Stimulated activated CD4-positive, alpha-beta T cell treated with anti-CD3 and anti-CD28 coated beads, Interleukin-4, amount 100 ng/mL, for 4 hours (primary cell): ENCODE measurements around the gene MYL5.
"Not testable (repeated sequence)": the region's sequence is repeated elsewhere in the genome, so short reads cannot be mapped to it uniquely, and the experiment has no call there.

Source experiments
- DNase-seq, 2 experiments: peaks; one replicate each; pipeline ENCODE4 v3.0.0-alpha.2; 2020

The MYL5 gene

GRCh38 chr4:674172-675035 is at the start of gene MYL5, which contains the start of gene ATP5ME:
Gene MYL5 (plus strand): TSS chr4:674542. CDS start chr4:678027, 3,485 bp downstream.
Gene ATP5ME (minus strand): TSS chr4:674276. CDS start chr4:674247, 29 bp downstream.
- DNase-seq, result peak; percentile 97 to 98

- DNase-seq, result no peak
Measured at GRCh38 chr4:624705-625590, 49.4 kb upstream of the MYL5 start, which contains the start of gene PDE6B. Gene PDE6B (plus strand): TSS chr4:625573. CDS start chr4:625627, 54 bp downstream.

DNA sequence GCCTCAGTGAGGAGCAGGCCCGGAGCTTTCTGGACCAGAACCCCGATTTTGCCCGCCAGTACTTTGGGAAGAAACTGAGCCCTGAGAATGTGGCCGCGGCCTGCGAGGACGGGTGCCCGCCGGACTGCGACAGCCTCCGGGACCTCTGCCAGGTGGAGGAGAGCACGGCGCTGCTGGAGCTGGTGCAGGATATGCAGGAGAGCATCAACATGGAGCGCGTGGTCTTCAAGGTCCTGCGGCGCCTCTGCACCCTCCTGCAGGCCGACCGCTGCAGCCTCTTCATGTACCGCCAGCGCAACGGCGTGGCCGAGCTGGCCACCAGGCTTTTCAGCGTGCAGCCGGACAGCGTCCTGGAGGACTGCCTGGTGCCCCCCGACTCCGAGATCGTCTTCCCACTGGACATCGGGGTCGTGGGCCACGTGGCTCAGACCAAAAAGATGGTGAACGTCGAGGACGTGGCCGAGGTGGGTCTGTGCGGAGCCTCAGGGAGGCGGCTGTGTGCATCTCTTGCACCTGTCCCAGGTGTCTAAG is 48.6 kb upstream of the MYL5 start:
- DNase-seq, result no peak

GRCh38 chr4:626201-627091 is 47.9 kb upstream of the MYL5 start:
- DNase-seq, result no peak

- DNase-seq, result no peak
Measured at GRCh38 chr4:627347-628125, 46.8 kb upstream of the MYL5 start.

DNA sequence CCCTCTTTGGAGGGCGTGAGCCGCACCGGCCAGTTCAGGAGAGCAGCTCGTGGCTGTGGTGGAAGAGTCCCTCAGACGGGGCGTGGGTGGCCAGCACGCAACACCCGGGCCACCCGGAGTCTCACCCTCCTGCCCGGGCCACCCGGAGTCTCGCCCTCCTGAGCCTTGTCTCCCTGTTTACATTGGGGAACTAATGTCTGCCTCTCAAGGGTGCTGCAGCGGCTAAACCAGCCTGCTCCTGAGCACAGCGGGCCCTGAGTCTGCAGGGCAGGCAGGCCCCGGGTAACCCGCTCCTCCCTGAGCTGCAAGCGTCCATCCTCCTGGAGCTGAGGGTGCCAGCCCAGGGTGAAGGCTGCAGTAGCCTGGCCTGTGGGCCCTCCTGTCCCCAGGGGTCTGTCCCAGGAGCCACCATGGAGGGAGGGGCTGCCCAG is 46.0 kb upstream of the MYL5 start:
- no peak for DNase-seq

DNA sequence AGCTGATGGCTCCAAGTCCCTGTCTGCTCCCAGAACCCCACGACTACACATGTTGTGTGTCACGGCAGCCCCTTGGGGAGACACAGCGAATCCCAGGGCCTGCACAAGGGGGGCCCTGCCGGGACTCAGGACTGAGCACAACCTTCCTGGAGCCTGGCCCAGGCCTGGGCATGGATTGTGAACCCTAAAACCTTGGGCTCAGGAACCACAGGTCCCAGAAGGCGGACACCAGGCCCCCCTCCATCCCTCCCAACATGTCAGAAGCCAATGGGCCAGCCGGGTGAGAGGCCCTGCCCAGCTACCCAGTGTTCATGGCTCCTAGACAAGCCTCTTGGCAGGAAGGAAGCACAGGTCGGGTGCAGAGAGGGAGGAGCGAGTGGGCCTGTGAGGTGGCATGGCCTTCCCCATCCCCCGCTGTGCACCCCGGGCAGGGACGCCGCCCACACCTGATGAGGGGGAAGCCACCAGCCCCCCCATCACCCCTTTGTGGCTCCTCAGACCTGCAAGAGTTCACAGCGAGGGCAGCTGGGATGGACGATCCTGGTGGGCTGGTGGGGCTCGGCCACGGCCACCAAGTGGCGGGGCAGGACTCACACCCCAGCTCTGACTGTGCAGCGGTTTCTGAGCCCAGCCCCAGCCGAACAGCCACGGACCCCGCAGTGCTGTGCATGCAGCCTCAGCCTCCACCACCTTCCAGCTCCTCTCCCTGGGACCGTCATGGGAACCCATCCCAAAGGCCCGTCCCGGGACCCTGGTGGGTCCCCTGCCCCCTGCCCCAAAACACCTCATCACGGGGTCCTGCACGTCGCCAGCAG is 45.3 kb upstream of the MYL5 start:
- no peak for DNase-seq

DNA sequence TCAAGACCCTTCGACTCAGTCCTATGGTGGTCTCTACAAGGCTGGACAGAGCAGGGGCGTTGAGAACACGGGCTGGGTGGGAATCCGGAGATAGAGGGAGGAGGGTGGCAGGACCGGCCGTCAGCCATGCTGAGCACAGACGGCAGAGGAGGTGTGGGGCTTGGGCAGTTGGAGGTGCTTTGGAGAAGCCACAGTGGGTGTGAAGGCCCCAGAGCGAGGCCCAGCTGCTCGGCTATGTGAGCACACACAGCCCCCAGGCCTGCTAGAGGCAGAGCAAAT is 44.8 kb upstream of the MYL5 start:
- DNase-seq, result no peak

DNA sequence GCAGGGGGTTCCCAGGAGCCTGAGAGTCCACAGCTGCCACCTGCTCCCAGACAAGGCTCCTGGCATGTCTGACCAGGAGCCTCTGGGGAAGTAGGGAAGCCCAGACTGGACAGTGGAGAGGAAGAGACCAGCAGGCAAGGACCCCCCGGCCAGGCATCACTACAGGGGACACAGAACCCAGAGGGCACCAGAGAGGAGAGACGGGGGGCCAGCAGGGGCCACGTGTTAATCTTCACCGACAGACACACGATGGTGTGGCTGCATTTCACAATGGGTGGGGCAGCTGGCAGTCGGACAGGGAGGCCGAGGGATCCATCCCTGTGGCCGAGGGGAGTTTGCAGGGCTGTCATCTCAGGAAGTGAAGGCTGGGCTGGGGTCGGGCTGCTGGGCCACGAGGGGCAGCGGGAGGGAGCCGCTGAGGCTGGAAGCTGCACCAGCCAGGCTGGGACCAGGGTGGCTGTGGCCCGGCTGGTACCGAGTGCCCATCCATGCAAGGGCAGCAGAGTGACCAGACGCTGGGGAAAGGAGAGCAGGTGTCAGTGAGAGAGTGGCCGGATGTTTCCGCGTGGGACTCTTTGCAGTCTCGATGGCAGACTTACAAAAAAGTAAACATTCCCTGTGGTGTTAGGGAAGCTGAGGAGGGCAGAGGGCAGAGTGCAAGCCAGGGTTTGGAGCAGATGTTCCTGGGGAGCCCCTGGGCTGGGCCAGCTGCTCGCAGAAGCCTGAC is 44.3 kb upstream of the MYL5 start:
- no peak for DNase-seq

DNA sequence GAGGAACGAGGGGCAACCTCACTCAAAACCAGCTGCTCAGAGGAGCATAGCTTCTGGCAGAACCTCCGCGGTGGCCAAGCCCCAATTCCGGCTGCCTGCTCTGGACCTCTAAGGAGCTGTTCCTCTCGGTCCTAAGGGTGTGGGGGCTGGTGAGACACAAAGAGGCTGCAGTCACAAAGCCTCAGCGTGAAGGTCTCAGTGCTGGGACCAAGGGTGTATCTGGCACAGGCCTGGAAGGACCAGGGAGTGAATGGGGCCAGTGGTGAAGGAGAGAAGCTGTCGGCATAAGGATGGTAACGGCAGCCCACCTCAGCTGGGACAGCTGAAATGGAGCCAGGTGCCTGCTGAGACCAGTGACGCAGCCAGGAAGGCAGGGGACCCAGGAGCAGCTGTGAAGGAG is 43.7 kb upstream of the MYL5 start:
- DNase-seq, result no peak

DNA sequence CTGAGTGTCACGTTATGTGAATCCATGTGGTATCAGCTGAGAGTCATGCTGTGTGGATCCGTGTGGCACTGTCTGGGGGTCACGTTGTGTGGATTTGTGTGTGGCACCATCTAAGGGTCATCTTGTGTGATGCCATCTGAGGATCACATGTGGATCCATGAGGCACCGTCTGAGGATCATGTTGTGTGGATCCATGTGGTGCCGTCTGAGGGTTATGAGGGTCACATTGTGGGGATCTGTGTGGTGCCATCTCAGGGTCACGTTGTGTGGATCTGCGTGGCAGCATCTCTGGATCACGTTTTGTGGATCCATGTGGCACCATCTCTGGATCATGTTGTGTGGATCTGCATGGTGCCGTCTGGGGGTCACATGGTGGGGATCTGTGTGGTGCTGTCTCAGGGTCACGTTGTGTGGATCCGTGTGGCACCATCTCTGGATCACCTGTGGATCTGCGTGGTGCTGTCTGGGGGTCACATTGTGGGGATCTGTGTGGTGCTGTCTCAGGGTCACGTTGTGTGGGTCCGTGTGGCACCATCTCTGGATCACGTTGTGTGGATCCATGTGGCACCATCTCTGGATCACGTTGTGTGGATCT is 42.0 kb upstream of the MYL5 start:
- DNase-seq, result no peak

- no peak for DNase-seq
Measured at GRCh38 chr4:632926-633325, 41.4 kb upstream of the MYL5 start.

GRCh38 chr4:633406-633805 is 40.9 kb upstream of the MYL5 start:
- DNase-seq, result no peak

DNA sequence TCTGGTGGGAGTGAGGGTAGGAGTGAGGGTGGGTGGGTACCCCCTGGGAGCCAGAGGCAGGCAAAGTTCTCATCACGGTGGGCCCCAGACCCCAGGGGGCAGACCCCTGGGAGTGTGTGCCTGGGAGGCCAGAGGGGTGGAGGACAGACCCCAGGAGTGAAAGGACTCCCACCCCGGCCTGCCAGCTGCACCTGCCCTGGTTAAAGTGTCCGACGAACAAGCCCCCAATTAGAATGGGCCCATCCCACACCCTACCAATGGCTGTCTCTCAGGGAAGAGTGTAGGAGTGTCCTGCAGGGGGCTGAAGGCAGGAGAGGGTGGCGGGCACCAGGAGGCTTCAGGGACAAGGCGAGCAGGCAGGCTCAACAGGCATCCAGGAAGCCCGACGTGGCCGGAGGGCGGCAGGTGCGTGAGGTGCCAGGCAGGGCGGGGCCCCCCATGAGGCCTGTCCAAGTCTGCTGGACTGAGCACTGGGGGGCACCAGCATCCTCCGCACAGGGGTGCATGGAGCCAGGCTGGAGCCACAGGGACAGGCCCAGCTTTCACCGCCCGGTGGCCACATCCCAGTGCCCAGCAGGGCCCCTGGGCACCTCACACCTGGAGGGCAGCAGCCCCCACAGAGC is 40.3 kb upstream of the MYL5 start:
- no peak for DNase-seq

- DNase-seq, result no peak
Measured at GRCh38 chr4:634599-634985, 39.8 kb upstream of the MYL5 start.

- DNase-seq, result not testable (repeated sequence)
Measured at GRCh38 chr4:635066-635835, 39.1 kb upstream of the MYL5 start.

DNA sequence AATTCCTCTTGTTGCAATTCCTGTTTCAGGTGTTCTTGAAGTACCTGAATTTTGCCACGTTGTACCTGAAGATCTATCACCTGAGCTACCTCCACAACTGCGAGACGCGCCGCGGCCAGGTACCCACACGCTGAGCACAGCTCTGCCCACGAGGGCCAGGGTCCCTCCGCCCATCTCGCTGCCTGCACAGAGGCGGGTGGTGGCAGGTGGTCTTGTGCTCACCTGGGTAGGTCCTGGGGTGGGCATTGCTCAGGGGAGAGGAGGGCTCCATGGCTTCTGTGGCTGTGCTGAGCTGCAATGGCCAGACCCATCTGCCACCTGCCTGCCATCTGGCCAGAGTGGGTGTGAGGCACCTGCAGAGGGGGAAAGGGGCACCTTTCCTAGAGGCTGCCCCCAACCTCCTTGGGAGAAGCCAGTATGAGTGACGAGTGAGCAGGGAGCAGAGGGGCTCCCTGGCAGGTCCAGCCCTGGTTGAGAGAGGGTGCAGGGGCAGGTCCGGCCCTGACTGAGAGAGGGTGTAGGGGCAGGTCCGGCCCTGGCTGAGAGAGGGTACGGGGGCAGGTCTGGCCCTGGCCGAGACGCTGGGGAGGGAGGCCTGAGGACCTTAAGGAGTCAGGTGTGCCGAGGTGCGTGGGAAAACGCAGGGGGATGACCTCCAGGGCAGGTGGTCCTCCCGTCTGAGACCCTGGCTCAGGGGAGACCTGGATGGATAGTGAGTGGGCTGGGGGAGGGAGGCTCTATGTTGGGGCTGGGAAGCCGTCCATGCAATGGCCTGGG is 38.3 kb upstream of the MYL5 start:
- DNase-seq, result no peak
